NCI-H82 (cell line): ENCODE data around the gene KRT26.
A peak's percentile ranks its signal among the peaks of the same experiment; 100 is the strongest.
"Not testable (repeated sequence)": the region's sequence is repeated elsewhere in the genome, so short reads cannot be mapped to it uniquely, and the experiment has no call there.

ENCODE experiments used
- DNase-seq: peaks from one replicate; lab custom pipeline; 2025; lab: John Stamatoyannopoulos, UW

Gene KRT26, protein sequence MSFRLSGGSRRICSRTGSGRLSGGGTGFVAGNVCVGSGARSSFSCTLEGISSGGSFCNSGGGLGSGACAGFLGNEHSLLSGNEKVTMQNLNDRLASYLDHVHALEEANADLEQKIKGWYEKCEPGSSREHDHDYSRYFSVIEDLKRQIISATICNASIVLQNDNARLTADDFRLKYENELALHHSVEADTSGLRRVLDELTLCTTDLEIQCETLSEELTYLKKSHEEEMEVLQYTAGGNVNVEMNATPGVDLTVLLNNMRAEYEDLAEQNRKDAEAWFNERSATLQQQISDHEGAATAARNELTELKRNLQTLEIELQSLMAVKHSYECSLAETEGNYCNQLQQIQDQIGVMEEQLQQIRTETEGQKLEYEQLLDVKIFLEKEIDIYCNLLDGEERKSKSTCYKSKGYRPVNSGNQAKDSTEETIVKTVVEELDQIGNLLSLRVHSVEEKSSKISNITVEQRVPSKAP

DNA sequence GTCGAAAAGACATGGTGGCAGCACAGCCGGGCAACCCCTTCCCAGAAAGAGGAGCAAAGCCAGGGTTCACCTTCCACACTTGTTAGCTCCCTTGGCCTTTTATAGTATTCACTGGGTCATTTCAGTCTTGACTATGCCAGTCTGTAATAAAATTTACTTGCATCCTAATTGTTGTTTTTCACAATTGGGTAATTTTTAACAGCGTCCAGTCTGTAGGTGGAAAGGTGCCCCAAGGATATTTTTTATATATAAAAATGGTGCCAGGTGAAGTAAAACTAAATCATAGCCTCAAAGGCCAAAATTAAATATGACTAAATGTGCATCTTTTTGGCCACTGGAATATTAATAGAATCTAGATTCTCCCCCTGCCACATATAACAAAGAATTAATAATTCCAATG is at the start of gene KRT26:
Gene KRT26 (minus strand): TSS at position 101 of the 400 bp plus-strand sequence. CDS start 88 bp downstream, at position 13.
- no peak for DNase-seq

DNA sequence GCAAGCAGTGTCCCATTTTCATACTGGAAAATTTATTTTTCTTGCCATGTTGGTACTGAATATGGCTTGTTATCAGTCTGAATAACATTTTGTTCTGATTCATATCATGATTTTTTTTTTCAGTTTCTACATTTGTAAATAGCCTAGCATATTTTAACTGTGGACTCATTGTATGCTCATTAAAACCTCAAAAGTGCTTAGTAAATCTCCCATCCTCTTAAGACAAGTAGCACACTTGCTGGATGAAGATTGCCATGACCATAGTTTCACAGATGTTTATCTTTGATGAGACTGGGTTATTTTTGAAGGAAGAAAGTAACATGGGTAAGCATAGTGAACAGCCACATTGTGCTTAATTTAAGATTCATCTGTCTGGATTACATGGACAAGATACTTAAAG is 49.5 kb upstream of the KRT26 start:
- DNase-seq, result no peak

DNA sequence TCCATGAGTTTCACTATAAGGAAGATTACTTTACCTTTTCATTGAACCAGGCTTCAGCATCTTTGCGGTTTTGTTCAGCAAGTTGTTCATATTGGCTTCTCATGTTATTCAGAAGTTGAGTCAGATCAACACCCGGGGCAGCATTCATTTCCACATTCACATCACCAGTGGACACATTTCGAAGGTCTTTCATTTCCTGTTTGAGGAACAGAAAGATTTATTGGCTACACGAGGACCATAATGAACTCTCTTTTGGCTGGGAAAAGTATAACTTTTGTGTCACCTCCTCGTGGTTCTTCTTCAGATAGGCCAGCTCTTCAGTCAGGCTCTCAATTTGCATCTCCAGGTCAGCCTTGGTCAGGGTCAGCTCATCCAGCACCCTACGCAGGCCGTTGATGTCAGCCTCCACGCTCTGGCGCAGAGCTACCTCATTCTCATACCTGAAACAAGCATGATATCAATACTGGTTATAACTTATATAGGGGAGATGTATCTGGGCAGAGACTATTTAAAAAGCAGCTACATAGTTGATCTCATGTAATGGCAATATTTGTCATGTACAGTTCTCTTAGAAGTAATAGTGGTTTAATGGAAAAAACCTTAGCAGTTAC is 48.3 kb upstream of the KRT26 start:
- no peak for DNase-seq

DNA sequence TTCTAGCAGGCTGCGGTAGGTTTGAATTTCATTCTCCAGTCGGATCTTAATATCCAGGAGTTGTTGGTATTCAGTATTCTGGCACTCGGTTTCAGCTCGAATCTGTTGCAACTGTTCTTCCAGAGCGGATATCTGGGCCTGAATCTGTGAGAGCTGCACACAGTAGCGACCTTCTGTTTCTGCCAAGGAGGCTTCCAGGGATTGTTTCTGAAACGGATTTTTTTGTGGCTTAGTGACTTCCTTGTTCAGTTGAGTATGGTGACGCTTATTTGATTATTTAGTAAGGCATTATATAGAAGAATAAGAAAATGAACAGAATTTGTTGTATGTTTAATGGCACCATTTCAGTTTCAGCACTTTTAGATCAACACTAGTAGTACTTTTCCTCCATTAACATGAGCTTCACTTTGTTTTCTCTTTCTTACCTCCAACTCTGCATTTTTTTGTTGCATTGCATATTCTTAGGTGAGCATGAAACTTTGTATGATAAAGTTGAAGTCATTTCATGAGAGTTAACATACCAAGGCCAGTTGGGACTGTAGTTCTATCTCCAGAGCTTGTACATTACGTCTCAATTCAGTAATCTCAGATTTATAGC is 47.6 kb upstream of the KRT26 start:
- peak; percentile 12 for DNase-seq

DNA sequence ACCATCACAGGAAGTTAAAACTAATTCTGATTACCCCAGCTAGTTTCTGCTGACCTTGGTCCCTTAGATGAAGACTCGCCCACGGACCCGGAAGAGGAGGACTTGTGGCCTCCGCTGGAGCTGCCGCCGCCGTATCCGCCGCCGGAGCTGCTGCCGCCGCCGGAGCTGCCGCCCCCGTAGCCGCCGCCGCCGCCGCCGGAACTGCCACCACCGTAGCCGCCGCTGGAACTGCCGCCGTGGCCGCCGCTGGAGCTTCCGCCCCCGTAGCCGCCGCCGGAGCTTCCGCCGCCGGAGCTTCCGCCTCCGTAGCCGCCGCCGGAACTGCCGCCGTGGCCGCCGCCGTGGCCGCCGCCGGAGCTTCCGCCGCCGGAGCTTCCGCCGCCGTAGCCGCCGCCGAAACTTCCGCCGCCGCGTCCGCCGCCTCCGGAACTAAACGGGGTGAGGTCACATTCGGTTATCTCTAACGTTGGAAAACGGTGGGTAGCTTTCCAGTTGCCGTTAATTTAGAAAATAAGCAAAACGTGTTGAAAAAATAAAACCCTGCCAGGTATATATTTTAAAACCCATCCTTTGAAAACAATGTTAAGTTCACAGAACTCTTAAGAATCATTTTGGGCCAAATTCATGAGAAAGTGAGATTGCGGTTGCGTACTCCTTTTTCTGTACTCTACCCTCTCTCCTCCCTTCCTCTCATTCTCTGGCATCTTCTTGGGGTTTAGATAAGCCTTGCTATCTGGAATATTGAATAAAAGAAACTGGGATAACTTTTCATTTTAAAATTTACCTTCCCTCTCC is 46.9 kb upstream of the KRT26 start:
- peak; percentile 78 for DNase-seq

DNA sequence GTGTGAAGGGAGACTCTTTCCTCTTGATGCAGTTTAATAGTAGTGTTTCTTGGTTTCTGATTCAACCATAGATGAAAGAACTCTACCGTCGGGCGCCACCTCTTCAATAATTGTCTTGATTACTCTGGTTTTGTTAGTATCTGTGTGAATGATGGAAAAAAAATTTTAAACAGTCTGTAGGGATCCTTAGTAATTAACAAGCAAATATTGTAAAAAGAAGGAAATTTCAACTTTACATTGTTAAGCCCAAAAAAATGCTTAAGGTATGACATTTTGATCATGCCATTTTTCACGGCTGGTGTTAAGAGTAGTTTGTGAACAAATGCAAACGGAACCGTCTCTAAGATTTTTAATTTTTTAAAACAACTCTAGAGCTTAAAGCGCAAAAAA is 46.3 kb upstream of the KRT26 start:
- no peak for DNase-seq

DNA sequence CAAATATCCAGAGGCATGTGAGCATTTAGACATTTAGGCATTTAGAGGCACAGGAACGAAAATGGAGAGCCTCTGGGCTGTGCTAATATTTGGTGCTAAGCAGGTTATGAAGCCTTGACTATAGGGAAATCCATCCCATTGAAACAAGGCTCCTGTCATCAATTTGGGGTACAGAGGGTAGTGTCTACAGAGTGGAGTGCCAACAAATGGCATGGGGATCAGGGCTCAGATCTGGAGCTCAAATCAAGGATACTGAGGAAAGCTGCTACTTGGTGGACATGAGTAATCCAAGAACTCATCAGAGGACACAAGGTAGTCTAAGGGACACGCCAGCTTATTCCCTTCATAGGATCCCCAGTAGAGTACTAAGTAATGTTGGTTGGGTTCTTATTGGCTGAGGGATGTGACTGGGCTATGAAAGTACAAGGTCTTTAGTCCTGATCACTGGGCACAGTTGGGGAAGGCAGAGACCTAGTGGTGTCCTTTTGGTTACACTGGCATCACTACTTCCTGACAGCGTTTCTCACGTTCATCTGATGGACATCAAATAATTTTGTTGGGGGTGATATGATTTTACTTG is 45.2 kb upstream of the KRT26 start:
- no peak for DNase-seq

DNA sequence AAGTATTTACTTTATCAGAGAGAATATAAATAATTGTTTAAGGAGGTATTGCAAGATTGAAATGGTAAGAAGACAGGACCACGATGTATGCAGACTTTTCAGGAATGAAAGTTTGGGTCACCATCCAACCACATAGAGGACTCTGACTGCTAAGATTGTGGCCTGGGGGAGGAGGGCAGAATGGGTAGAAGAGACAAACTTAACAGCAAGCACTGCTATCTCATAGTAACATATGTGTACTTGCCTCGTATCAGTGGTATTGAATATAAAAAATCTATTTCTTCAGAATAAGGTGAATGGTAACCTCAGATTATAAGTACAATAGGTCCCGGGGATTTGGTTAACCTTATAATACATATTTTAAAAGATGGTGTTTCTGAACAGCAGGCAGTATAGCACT is 44.6 kb upstream of the KRT26 start:
- no peak for DNase-seq

DNA sequence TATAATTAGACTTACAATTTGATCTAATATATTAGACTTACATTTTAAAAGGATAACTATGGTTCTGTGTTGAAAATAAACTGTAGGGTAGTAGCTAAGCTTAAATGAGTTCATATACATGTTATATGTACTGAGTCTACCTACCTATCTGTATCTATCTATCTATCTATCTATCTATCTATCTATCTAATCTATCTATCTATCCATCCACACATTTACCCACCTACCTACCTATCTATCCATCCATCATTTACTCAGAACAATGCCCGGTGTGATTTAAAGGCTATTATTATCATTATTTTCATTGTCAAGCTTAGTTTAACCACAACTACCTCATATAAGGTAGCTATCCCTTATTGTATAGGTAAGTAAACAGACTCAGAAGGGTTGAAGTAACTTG is 43.4 kb upstream of the KRT26 start:
- DNase-seq, result no peak

DNA sequence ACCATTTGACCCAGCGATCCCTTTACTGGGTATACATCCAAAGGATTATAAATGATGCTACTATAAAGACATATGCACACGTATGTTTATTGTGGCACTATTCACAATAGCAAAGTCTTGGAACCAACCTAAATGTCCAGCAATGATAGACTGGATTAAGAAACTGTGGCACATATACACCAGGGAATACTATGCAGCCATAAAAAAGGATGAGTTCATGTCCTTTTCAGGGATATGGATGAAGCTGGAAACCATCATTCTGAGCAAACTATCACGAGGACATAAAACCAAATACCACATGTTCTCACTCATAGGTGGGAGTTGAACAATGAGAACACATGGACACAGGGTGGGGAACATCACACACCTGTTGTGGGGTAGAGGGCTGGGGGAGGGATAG is 42.7 kb upstream of the KRT26 start:
- not testable (repeated sequence) for DNase-seq

DNA sequence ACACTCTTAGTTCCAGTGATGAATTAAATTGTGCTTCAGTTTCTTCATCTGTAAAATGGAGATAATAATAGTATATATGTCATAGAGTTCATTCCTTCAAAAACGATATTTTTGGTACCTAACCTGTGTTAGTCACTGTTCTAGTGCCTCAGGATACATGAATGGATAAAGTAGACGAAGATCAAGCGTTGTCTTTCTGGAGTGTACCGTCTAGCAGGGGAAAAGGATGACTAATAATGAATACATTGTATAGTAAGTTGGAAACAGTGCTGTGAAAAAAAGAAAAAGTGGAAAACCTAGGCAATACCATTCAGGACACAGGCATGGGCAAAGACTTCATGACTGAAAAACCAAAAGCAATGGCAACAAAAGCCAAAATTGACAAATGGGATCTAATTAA is 41.8 kb upstream of the KRT26 start:
- no peak for DNase-seq

DNA sequence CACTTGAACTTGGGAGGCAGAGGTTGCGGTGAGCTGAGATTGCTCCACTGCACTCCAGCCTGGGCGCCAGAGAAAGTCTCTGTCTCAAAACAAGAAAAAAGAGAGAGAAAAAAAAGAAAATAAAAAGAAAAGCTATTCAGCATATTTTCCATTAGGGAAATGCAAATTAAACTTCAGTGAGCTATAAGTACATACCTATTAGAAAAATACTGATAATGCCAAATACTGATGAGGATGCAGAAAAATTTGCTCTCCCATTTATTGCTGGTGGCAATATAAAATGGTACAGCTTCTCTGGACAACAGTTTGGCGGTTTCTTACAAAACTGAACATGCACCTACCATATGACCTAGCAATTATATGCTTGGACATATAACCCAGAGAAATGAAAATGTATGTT is 40.6 kb upstream of the KRT26 start:
- no peak for DNase-seq

DNA sequence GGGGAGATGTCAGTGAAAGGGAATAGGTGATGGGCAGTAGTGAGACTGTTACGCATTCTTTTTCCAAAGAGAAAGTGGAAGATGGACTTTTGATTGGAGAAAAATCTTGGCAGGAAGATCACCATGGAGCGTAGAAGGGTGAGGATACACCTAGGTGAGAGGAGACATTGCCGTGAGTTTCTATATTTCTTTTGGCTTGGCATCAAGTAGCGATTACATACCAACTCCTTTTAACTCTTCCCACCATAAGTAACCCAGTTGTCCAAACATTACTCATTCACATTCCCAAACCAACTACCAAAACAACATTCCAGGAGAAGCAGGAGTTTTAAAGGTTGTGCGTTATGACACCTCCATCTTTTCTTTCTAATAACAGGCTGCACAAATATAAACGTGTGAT is 38.5 kb upstream of the KRT26 start:
- DNase-seq, result no peak

DNA sequence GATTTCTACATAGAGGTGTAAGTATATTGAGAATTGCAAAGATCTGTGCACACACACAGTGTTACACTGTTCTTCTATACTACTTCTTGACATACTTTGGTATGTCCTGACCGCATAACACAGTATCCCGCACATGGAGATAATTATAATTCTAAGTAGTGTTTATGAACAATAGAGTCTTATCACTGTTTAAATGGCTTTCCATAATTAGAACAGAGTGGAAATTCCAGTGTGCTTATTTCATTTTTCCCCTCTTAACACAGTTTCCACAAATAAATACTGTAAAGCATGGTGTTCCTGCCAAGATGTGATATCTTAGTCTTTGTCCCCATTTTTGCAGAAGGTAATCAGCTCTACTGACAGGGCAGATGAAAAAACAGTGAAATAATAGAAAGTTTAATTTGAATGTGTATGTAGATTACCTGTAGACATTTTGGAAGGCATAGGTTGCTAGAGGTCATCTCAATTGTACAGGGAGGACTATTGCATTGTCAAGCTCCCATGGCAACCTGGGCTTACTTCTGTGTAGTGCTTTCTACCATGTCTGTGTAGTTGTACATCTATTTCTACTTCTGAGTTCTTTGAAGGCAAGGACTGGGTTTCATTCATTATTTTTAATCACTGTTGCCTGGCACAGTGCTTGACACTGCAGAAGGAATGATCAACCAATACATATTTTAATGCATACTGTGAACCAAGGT is 37.9 kb upstream of the KRT26 start:
- no peak for DNase-seq

DNA sequence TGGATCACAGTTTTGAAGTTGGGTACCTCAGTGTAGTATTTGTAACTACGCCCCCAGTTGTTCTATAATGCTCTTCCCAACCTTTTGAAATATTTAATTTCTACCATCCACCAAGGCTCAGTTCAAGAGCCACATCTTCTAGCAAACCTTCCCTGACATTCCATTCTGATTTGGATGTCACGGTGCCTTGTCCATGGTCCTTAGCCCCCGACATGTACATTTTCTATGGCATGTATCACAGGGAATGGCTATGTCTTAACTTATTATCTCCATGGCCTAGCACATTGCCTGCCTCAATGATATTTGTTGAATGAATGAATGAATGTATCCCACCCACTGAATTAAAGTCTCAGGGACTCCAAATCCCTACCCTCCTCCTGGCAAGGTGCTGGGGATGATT is 34.1 kb upstream of the KRT26 start:
- no peak for DNase-seq

DNA sequence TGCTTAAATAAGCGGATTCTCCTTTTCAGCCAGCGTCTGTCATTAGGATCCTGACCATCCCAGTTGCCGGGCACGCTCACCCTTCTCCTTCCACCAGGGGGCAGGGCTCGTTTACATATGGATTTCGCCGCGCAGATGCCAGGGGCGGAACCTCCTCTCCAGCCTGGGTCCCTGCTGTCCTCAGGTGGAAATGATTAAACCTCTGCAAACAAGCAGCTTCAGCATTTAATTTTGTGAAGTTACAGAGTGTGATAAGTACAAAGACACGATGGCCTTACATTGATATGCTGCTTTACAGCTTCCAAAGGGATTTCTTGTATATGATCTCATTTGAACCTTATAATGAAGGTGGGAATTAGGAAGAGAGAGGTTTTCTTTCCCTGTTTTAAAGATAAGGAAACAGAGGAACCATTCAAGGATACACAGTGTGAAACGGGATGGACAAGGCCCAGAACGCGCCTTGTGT is 31.6 kb upstream of the KRT26 start:
- peak; percentile 89 for DNase-seq

DNA sequence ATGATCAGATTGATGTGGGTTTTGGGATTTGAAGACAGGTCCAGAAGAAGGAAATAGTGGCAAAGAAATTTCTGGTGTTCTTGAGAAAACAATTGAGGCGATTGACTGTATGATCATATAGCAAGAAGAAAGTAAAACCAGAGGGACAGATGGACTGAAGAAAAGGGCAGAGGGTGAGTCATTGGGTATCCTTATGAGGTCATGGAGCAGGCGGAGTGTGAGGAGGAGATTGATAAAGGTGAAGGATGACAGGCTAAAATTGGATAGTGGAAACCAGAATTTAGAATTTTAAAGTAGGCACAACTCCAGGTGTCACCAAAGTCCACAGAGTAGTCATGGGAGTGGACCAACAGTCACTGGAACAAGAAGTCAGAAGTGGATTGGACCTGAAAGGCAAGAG is 29.2 kb upstream of the KRT26 start:
- DNase-seq, result no peak

DNA sequence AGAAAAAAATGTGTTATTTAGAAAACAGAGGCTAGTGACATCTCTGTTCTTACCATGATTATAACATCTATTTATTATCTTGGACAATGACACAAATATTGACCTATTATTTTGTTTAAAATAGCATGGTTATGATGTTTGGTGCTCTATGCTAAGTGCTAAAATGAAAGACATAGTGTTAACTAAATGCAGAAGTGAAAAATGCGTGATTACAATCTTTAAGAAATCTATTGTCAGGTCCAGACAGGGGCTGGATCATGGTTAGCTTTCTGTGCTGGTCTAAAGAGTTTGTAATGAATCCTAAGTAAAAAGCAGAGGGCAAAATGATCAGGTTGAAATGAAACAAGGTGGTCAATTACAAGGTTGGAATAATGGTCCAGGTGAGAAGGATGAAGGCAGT is 28.4 kb upstream of the KRT26 start:
- DNase-seq, result no peak

DNA sequence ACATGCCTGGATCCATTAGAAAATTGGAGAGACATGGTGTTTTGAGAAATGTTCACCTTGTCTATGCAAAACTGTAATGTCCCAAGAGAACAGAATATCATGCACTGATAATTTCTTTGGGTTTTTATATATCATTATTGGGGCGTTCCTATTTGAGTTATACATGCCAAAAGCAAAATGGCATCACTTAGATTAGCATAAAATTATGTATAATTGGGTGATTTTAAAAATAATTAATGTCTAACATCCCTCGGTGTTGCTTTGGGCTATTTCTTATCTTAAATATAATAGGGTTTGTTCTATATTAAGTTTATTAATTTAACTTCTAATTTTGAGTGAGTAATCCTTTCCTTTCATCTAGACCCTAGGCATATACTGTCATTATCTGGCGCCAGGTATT is 27.9 kb upstream of the KRT26 start, which contains the start of gene KRT28:
Gene KRT28 (minus strand): TSS at position 101 of the 400 bp plus-strand sequence. CDS start 66 bp downstream, at position 35.
- DNase-seq, result no peak

DNA sequence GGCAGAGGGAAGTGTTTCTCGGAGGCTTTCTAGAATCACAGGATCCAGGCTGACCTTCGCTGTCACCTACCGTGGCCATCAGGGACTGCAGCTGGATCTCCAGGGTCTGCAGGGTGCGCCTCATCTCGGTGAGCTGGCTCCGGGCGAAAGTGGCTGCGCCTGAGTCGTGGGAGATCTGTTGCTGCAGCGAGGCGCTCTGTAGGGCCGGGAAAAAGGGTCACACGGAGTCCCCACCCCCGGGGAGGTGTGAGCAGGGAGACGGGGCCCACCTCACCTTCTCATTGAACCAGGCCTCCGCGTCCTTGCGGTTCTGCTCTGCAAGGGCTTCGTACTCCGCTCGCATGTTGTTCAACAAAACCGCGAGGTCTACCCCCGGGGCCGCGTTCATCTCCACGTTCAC is 24.8 kb upstream of the KRT26 start:
- no peak for DNase-seq

DNA sequence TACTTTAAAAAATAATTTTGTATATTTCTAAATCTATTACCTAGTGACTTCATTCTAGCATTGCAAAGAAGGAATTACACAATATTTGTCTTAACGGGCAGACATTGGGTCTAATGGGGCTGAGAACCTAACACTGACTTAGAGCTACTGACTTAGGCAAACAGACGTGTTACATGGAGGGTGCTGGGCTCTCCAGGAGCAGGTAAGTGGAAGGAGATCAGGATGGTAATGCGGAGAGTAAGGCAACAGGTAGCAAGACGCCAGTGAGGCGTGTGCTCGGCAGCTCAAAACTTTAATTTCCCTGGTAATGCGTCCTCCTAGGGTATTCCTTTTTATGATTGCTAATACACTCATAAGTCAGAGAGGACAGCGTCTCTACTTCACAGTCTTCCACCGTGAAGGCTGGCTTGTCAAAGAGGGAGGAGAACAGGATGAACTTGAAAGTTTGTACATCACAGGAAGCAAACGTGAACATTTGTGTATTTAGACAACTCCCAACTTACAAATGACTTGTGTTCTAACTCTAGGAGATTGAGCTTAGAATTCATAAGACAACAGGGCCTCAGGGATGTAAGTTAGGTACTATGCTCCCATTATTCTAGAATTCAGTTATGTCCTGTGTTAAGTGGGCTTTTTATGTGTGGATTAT is 23.1 kb upstream of the KRT26 start:
- no peak for DNase-seq
